Jurkat, Clone E6-1 (cell line): ENCODE results near the gene LOXL3.
A peak's percentile ranks its signal among the peaks of the same experiment; 100 is the strongest.

Experiments used
- DNase-seq: peaks from one replicate; pipeline ENCODE4 v3.0.0-alpha.2; 2011; ENCODE audit warnings: low read depth, low spot score
- H3K4me3 ChIP-seq: 2 replicates; pipeline ENCODE4 v1.5.1; 2011; ENCODE audit warnings: mild to moderate bottlenecking, low read length, control low read depth, moderate library complexity

Gene LOXL3

GRCh38 chr2:74532222-74532621 lies 21.5 kb downstream of the LOXL3 start:
- peak; percentile 60 for DNase-seq
- no peak overlapping the region for H3K4me3 ChIP-seq

DNA sequence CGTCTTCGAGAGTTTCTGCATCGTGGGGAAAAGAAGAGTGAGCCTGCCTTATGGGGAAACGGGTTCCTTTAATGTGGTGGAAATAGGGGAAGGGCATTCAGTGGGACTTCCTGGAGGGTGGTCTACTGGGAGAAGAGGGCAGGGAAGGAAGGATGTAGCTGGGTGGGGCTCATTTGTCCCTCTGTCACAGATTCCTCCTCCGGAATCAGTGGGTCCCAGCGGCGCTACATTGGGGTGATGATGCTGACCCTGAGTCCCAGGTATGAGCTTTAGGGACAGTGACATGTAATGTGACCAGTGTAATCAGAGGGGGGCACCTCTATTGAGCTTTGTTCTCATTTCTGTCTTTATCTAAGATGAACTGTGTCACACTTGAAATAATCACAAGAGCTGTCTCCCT lies 22.1 kb downstream of the LOXL3 start:
- H3K4me3 ChIP-seq = no peak overlapping the region
- no peak for DNase-seq

DNA sequence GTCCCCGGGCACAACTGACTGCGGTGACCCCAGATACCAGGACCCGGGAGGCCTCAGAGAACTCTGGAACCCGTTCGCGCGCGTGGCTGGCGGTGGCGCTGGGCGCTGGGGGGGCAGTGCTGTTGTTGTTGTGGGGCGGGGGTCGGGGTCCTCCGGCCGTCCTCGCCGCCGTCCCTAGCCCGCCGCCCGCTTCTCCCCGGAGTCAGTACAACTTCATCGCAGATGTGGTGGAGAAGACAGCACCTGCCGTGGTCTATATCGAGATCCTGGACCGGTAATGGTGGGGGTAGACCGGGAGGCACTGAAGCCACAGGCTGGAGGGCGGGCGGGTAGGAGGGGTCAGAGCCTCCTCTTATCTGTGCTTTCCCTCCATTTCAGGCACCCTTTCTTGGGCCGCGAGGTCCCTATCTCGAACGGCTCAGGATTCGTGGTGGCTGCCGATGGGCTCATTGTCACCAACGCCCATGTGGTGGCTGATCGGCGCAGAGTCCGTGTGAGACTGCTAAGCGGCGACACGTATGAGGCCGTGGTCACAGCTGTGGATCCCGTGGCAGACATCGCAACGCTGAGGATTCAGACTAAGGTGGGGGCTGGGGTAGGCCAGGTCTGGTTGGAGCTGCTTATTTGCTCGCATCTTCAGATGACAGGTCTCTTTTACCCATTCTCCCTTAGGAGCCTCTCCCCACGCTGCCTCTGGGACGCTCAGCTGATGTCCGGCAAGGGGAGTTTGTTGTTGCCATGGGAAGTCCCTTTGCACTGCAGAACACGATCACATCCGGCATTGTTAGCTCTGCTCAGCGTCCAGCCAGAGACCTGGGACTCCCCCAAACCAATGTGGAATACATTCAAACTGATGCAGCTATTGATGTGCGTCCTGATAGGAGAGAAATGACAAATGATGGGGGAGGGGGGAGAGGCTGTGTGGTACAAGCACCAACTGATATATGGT lies 23.2 kb downstream of the LOXL3 start:
- H3K4me3 ChIP-seq = peak overlapping the region; percentile 99
- DNase-seq = no peak

GRCh38 chr2:74529357-74530238 lies 24.1 kb downstream of the LOXL3 start, which contains the start of the genes AUP1 and HTRA2:
AUP1 (minus strand) TSS chr2:74529706; CDS start chr2:74529629, 77 bp downstream.
HTRA2 (plus strand) TSS chr2:74529933; CDS start chr2:74530007, 74 bp downstream.
- peak; percentile 74 for DNase-seq
- peak within 1 kb of the TSS; percentile 99 for H3K4me3 ChIP-seq

DNA sequence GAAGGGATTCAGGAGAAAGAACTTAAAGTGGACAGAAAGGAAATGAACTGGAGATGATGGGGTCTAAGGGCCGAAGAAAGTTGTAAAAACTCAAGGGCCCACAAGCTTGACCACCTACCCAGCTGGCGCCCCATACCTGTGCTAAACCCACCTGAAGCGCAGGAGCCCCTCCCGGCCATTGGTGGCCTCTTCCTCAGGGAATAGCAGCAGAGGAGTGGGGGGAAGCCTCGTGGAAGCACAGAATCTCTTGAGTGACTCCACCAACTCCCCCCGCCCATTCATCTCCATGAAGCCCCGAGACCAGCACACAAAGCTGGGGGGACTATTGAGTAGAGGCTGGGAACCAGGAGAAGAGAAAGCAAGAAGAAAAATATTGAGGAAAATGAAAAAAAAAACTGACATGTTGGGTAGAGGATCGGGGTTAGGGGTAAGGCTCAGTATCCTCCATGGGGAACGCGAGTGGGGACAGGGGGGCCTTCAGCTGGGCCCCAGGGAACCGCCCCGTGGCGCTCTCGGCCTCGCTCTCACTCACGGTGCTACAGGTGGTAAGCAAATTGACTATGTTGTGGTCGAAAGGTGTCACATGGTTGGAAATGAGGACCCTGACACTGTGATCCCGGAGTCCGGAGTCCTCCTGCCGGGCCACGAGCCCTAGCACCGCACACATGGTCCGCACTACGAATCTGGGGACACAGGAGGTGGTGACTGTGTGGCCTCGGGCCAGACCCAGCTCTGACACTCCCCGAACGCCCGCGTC lies 25.0 kb downstream of the LOXL3 start:
- DNase-seq = no peak
- H3K4me3 ChIP-seq = peak overlapping the region; percentile 99

DNA sequence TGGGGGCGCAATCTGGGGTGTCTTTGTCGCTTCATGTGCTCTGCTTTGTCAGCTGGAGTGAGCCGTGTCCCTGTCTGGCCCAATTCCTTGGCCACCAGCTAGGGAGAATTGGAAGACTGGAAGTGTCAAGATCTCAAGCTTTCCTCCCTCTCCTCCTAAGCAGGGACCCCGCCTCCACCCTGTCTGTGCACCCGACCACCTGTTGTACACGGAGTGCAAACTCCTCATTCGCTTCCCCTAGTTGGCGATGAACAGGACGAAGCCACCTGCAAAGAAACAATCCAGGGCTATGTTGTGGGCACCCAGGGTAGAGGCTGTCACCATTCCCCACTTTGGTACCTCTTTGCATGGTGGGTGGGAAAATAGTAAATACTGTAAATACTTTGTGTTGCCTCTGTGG lies 26.0 kb downstream of the LOXL3 start:
- peak overlapping the region; percentile 99 for H3K4me3 ChIP-seq

DNA sequence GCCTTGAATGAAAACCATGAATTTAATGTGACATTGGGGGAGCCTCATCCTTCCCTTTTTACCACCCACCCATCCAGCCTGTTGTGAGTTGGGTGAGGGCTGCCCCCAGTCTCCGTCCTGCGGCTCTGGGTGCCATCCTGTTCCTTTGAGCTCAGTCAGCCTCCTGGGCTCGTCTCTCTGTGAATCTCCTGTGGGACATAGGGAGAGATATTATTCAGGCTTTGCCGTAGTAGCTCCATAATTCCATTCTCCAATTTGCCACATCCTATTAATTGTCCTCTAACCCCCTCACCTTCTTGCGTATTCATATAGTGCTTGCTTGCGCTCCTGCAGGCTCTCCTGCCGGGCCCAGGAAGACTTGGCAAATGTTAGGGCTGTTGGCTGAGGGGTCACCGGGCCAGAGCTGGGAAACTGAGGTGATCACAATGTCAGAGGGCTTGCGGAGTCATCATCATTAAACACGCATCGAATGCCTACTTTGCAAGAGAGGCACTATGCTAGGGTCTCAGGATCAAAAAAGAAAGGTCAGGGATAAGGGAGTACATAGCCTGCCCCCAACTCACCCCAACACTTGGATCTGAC lies 27.0 kb downstream of the LOXL3 start:
- DNase-seq = no peak
- H3K4me3 ChIP-seq = no peak overlapping the region

More for the DNA sequence above, 26.0 kb downstream of the LOXL3 start:
- DNase-seq = no peak

DNA sequence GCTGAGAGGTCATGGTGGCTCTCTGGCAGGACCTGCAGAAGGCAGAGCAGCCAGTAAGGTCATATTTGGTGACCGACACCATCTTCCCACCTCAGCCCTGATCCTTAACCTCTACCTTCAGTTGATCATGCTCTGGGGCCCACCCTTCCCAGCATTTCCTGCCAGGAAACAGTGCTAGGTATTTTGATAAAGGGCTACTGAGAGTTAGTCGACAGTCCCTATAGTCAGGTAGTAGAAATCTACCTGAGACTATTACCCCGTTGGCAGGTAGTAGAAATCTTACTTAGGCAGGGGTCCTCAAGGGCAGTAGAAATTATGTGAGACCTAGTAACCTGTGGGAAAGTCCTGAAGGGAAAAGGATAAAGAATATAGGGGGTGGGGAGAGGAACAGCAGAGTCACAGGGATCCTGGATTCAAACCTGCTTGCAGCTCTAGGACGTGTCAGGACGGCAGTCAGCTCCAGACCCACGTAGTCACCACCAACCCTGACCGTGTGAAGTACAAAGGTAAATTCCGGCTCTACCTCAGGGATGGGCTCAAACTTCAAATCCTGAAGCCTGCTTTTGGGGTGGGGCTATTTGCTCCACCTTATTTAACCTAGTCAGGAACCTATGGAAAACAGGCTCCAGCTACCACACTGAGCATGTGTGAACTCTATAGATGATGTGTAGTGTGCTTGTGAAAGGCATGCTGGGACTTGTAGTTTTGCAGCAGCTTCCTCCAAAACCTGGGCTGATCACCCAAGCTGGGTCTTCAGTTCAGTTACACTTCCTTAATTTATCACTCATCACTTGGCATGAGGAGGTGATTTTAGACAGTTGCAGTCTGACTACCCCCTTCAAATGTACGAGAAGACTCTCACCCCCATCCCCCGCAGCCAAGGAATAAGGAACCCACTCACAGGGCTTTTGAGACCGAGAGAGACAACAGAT lies 27.8 kb downstream of the LOXL3 start, which contains the start of gene DQX1:
DQX1 (minus strand) TSS at position 515 of the 932 bp plus-strand sequence; CDS start at position 13, 502 bp downstream.
- peak; percentile 36 for DNase-seq

GRCh38 chr2:74524955-74525716 lies 28.6 kb downstream of the LOXL3 start:
- no peak overlapping the region for H3K4me3 ChIP-seq
- no peak for DNase-seq

More for the DNA sequence above, 27.8 kb downstream of the LOXL3 start, which contains the start of gene DQX1:
- H3K4me3 ChIP-seq = no peak within 1 kb of the TSS

DNA sequence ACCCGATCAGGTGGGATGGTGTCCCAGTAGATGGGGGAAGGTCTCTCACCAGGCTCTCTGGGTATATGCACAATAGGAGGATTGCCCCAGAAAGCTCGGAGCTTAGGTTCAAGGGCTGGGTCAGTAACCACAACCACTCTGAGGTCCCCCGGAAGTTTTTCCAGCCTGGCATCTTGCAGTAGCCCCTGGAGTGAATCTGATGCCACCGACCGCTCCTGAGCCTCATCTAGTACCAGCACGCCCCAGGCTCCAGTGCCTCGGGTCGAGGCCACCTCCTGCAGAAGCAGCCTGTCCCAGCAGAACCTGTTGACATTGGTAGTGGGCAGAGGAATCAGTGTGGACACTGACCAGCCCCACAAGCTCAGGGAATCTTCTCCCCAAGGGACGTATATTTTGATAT lies 29.7 kb downstream of the LOXL3 start:
- H3K4me3 ChIP-seq = no peak overlapping the region
- DNase-seq = no peak

DNA sequence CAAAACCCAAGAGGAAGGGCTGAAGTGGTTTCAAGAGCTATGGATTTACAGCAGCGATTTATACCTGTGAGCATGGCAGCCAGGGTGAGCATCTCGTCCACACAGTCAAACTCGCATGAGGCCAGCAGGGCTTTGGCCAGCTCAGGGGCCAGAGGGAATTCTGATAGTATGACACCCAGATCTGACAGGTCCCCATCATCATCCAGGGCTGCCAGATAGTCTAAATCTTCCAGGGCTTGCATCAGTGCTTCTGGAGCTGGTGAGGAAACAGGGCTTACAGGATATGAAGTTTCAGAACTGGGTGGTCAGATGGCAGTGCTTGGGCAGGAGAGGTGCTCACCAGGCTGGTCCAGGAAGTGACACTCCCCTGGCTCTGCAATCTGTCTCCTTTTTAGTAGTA lies 31.2 kb downstream of the LOXL3 start:
- DNase-seq = no peak
- no peak overlapping the region for H3K4me3 ChIP-seq

DNA sequence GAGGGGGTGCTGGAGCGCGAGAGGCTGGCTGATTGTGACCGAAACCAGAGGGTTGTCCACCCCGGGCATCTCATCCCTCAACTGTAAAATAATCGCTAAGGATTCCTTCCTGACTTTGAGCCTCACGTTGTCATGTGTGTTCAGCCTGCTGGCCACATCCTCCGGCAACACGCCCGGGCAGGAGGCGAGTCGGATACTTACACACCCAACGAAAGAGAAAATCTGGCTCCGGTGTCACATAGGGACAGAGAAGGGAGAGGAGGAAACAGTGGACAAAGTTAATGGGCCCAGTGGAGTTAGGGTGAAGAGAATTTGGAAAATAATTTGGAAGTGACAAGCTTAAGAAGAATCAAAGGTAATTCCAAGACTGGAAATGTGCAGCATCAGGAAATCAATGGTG lies 37.1 kb downstream of the LOXL3 start:
- H3K4me3 ChIP-seq = no peak overlapping the region
- DNase-seq = no peak

DNA sequence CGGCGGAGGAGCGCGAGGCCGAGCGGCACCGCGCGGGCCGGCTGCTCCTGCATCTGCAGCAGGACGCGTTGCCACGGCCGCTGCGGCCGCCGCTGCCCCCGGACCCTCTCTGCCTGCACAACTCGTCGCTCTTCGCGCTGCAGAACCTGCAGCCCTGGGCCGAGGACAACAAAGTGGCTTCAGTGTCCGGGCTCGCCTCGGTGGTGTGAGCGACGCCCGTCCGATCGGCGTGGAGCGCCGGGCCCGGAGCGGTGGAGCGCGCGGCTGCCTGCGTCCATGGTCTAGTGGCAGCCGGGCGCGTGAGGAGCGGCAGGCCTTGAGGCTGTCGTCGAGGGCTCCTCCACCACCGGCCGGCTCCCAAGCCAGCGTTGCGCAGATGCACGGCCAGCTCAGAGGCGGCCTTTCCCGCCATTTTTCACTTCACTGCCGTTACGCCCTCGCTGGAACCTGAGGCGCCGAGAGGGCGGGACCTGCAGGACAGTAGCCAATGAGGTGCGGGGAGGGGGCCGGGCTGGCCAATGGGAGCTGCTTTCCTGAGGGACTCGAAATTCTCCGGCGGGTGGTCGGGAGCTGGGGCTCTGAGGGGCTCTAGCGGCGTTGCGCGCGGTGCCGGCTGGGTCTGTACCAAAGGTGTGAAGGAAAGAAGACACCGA lies 37.6 kb downstream of the LOXL3 start:
- no peak overlapping the region for H3K4me3 ChIP-seq
- no peak for DNase-seq

DNA sequence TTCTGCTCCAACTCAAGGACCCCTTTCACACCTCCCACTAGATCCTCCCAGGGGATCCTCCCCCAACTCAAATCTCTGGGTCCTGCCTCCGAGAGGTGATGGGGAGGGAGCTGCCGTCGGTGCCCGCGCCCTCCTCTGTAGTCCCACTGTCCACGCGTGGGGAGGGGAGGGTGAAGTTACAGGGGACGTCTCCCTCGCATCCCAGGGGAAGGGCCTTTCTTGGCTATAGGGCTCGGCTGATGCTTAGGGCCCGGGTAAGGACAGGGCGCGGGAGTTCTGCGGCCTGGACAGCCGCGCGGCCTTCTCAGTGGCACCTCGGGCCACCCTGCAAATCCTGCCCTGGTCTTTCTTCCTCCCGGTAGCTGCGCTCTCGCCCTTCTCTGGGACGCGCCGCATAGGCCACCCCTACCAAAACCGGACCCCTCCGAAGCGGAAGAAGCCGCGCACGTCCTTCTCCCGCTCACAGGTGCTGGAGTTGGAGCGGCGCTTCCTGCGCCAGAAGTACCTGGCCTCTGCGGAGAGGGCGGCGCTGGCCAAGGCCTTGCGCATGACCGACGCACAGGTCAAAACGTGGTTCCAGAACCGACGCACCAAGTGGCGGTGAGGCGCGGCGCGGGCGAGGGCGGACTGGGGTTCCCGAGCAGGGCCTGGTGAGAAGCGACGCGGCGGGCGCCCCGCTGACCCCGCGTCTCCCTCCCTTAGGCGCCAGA lies 38.3 kb downstream of the LOXL3 start:
- no peak for DNase-seq
- no peak overlapping the region for H3K4me3 ChIP-seq

- no peak for DNase-seq
Observed at GRCh38 chr2:74514368-74515270, 39.1 kb downstream of the LOXL3 start, which contains the start of gene TLX2. TLX2 (plus strand) TSS chr2:74514450; CDS start chr2:74514807, 357 bp downstream.

More at GRCh38 chr2:74514368-74515270, 39.1 kb downstream of the LOXL3 start, which contains the start of gene TLX2:
- H3K4me3 ChIP-seq = peak within 1 kb of the TSS; percentile 60
